MM.1S (cell line): ENCODE data around the gene NFATC3.

Experiments used
- DNase-seq: peaks from one replicate; pipeline ENCODE4 v3.0.0-alpha.2; 2015
- H2AFZ ChIP-seq: fragments of 300-600 bp; sonication (generic); 2 replicates; pipeline ENCODE4 v1.6.0; 2016; ENCODE audit warnings: antibody characterized with exemption, low read length
- H3F3A ChIP-seq: fragments of 300-600 bp; sonication (generic); 2 replicates; pipeline ENCODE4 v1.6.1; 2016; ENCODE audit warnings: mild to moderate bottlenecking, antibody characterized with exemption, low read length, moderate library complexity, mixed read lengths; ENCODE audit not compliant: insufficient read depth
- H3K27ac ChIP-seq: fragments of 300-600 bp; sonication (generic); 2 replicates; pipeline ENCODE4 v1.5.1; 2016; ENCODE audit warnings: mild to moderate bottlenecking, low read length
- H3K27me3 ChIP-seq: fragments of 300-600 bp; sonication (generic); replicated peaks from 2 replicates; pipeline ENCODE4 v1.6.0; 2016; ENCODE audit warnings: low read length; ENCODE audit not compliant: insufficient read depth
- H3K36me3 ChIP-seq: fragments of 300-600 bp; sonication (generic); replicated peaks from 2 replicates; pipeline ENCODE4 v1.6.1; 2016; ENCODE audit warnings: mild to moderate bottlenecking, low read length, mixed read lengths; ENCODE audit not compliant: insufficient read depth
- H3K4me1 ChIP-seq: fragments of 300-600 bp; sonication (generic); 2 replicates; pipeline ENCODE4 v1.6.1; 2016; ENCODE audit warnings: low read length, mixed read lengths
- H3K4me2 ChIP-seq: fragments of 300-600 bp; sonication (generic); 2 replicates; pipeline ENCODE4 v1.6.0; 2016; ENCODE audit warnings: low read depth, low read length
- H3K4me3 ChIP-seq: fragments of 300-600 bp; sonication (generic); 2 replicates; pipeline ENCODE4 v1.5.1; 2016; ENCODE audit warnings: low read length, mixed read lengths
- H3K79me2 ChIP-seq: fragments of 300-600 bp; sonication (generic); 2 replicates; pipeline ENCODE4 v1.6.1; 2016; ENCODE audit warnings: mixed run types, low read length, mixed read lengths
- H3K9ac ChIP-seq: fragments of 300-600 bp; sonication (generic); 2 replicates; pipeline ENCODE4 v1.6.1; 2016; ENCODE audit warnings: low read length, mixed read lengths
- H3K9me2 ChIP-seq: fragments of 300-600 bp; sonication (generic); replicated peaks from 2 replicates; pipeline ENCODE4 v1.6.1; 2016; ENCODE audit warnings: mild to moderate bottlenecking, low read length, mixed read lengths; ENCODE audit not compliant: insufficient read depth
- H3K9me3 ChIP-seq: fragments of 300-600 bp; sonication (generic); replicated peaks from 2 replicates; pipeline ENCODE4 v1.6.1; 2016; ENCODE audit warnings: mild to moderate bottlenecking, low read length, mixed read lengths; ENCODE audit not compliant: insufficient read depth
- H4K20me1 ChIP-seq: fragments of 300-600 bp; sonication (generic); 2 replicates; pipeline ENCODE4 v1.6.1; 2016; ENCODE audit warnings: mild to moderate bottlenecking, low read length, moderate library complexity, mixed read lengths; ENCODE audit not compliant: insufficient read depth
- CTCF ChIP-seq: fragments of 300-600 bp; sonication (generic); IDR thresholded peaks from 2 replicates; pipeline ENCODE4 v1.5.1; 2016; ENCODE audit warnings: antibody characterized with exemption, low read length, mixed read lengths
- EZH2 ChIP-seq: fragments of 300-600 bp; sonication (generic); optimal IDR thresholded peaks from 2 replicates; pipeline ENCODE3; 2017; ENCODE audit warnings: low read depth, mild to moderate bottlenecking, antibody characterized with exemption, low read length, mixed read lengths
- EZH2phosphoT487 ChIP-seq: fragments of 300-600 bp; sonication (generic); IDR thresholded peaks from 2 replicates; pipeline ENCODE4 v1.6.1; 2018; ENCODE audit warnings: antibody characterized with exemption, low read length

Gene NFATC3

GRCh38 chr16:68183046-68183445 is 97.9 kb downstream of the NFATC3 start:
- Histone ChIP-seq H3K9ac (no peak overlapping the region), H3K36me3 (no peaks in the 10 kb centered on the region), H3K9me3 (no peaks in the 10 kb centered on the region), H3K27me3 (no peaks in the 10 kb centered on the region), H3F3A (no peaks in the 10 kb centered on the region), H4K20me1 (no peaks in the 10 kb centered on the region), H3K4me3 (no peak overlapping the region), H3K4me1 (no peaks in the 10 kb centered on the region), H3K79me2 (no peaks in the 10 kb centered on the region), H2AFZ (no peak overlapping the region), H3K4me2 (no peak overlapping the region), H3K9me2 (no peaks in the 10 kb centered on the region), H3K27ac (no peak overlapping the region)
- DNase-seq = no peak
- TF ChIP-seq CTCF (no peak), EZH2 (no peak), EZH2phosphoT487 (no peak)

GRCh38 chr16:68186877-68187276 is 101.7 kb downstream of the NFATC3 start:
- Histone ChIP-seq H3K9ac (no peak overlapping the region), H3K27me3 (no peaks in the 10 kb centered on the region), H2AFZ (no peak overlapping the region), H3K4me1 (no peaks in the 10 kb centered on the region), H3K9me3 (no peaks in the 10 kb centered on the region), H3F3A (no peaks in the 10 kb centered on the region), H3K4me3 (no peak overlapping the region), H3K79me2 (no peaks in the 10 kb centered on the region), H3K36me3 (no peaks in the 10 kb centered on the region), H3K27ac (no peak overlapping the region), H3K9me2 (no peaks in the 10 kb centered on the region), H3K4me2 (no peak overlapping the region), H4K20me1 (no peaks in the 10 kb centered on the region)
- no peak for TF ChIP-seq EZH2phosphoT487
- no peak for TF ChIP-seq CTCF
- no peak for TF ChIP-seq EZH2
- no peak for DNase-seq

GRCh38 chr16:68187505-68187904 is 102.3 kb downstream of the NFATC3 start:
- Histone ChIP-seq H3F3A (no peaks in the 10 kb centered on the region), H3K27me3 (no peaks in the 10 kb centered on the region), H3K4me2 (no peak overlapping the region), H3K79me2 (no peaks in the 10 kb centered on the region), H3K36me3 (no peaks in the 10 kb centered on the region), H3K9me2 (no peaks in the 10 kb centered on the region), H3K27ac (no peak overlapping the region), H2AFZ (no peak overlapping the region), H3K9ac (no peak overlapping the region), H3K4me3 (no peak overlapping the region), H4K20me1 (no peaks in the 10 kb centered on the region; the same call in 1 of the 2 replicates), H3K9me3 (no peaks in the 10 kb centered on the region), H3K4me1 (no peaks in the 10 kb centered on the region)
- no peak for DNase-seq
- TF ChIP-seq EZH2 (no peak), EZH2phosphoT487 (no peak)

- Histone ChIP-seq H3K9me2 (no peaks in the 10 kb centered on the region), H3K27ac (no peak overlapping the region), H4K20me1 (no peaks in the 10 kb centered on the region; the same call in 1 of the 2 replicates), H3K4me3 (no peak overlapping the region), H3K36me3 (no peaks in the 10 kb centered on the region), H3K9ac (no peak overlapping the region), H3K79me2 (peaks cover 1% of the 10 kb centered on the region; the same call in 1 of the 2 replicates), H3K4me1 (peaks cover 5% of the 10 kb centered on the region; the same call in 1 of the 2 replicates), H3F3A (peaks cover 2% of the 10 kb centered on the region), H3K4me2 (no peak overlapping the region), H3K9me3 (no peaks in the 10 kb centered on the region), H2AFZ (no peak overlapping the region), H3K27me3 (no peaks in the 10 kb centered on the region)
- TF ChIP-seq CTCF = no peak
- TF ChIP-seq EZH2 = no peak
- TF ChIP-seq EZH2phosphoT487 = no peak
- no peak for DNase-seq
Measured at GRCh38 chr16:68188170-68188569, 103.0 kb downstream of the NFATC3 start.
